ENCODE results near the gene KLF13. TPM values are rescaled to one million over a fixed set of nuclear protein-coding genes. Genes with fewer than 3 reads are reported as not detected.

The KLF13 gene
- total and polyA plus RNA-seq, 2 donors (not counting 1 experiment from before 2014, with no cell fraction given): 65.5 to 140 TPM

DNA sequence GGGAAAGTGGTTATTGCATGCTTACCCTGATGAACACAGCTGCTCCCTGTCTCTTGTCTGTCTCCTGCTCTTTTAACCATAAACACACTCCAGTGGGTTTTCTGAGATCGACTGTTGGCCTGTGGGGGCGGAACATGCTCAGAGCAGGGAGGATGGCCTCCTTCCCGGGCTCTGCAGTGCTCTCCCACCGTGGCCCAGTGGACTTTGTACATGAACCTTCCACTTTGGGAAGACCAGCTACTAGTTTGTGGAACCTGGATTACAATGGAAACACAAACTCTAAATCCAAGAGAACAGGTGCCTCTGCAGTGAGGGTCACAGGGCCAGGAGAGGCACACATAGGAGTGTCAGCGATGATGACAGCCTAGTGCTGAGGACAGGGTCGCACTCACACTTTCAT lies 56.5 kb downstream of the KLF13 start:
- Histone ChIP-seq H4K20me1 (ENCODE audit: control insufficient read depth, insufficient read depth, low read length, poor library complexity, severe bottlenecking) (peaks cover 18% of the 10 kb centered on the region), H3K4me3 (ENCODE audit: control extremely low read depth in 1 of 5, extremely low read depth in 1 of 5, insufficient read depth in 1 of 5, low read depth in 2 of 5, low read length in 4 of 5) (no peak overlapping the region), H2AFZ (ENCODE audit: insufficient read depth, low read depth, low read length, poor library complexity, severe bottlenecking) (no peak overlapping the region), H3K4me1 (ENCODE audit: control insufficient read depth in 2 of 2, insufficient read depth in 2 of 2, low read length in 2 of 2) (peaks cover 11 to 12% of the 10 kb centered on the region in 2 donors), H3K79me2 (ENCODE audit: control insufficient read depth, insufficient read depth, low read length) (peaks cover 5% of the 10 kb centered on the region), H3K4me2 (replicated peaks; ENCODE audit: low read depth, low read length, poor library complexity, severe bottlenecking) (no peak overlapping the region), H3K9ac (ENCODE audit: low read length) (no peak overlapping the region), H3K9me3 (ENCODE audit: control extremely low read depth in 1 of 3, control insufficient read depth in 2 of 3, insufficient read depth in 1 of 3, low read length in 2 of 3) (peaks cover 0 to 8% (median 0%) of the 10 kb centered on the region in 3 donors), H3K27ac (ENCODE audit: low read length in 2 of 2) (no peak overlapping the region), H3K27me3 (replicated peaks in 1 of 4; ENCODE audit: control extremely low read depth in 1 of 4, control insufficient read depth in 3 of 4, insufficient read depth in 4 of 4, low read length in 3 of 4) (no peaks in the 10 kb centered on the region), H3K36me3 (replicated peaks in 1 of 2; ENCODE audit: control extremely low read depth in 1 of 2, control insufficient read depth in 1 of 2, extremely low read depth in 1 of 2, insufficient read depth in 2 of 2, low read length in 1 of 2) (peaks cover 3 to 21% of the 10 kb centered on the region in 2 experiments)
- CTCF ChIA-PET: interaction anchor here (1.5 to 2.3 kb wide), 3 partner anchors 17 to 105 kb away, joined by 4 to 7 read pairs (median 4); no protein-coding TSS in a partner anchor
- Mint-ChIP-seq H3K4me3 (no peak overlapping the region), H3K27ac (no peak overlapping the region), H3K4me1 (peaks cover 27% of the 10 kb centered on the region), H3K27me3 (no peaks in the 10 kb centered on the region), H3K9me3 (ENCODE audit: insufficient read depth) (no peaks in the 10 kb centered on the region)
- DNase-seq (no peak), ATAC-seq (ENCODE audit: low read depth) (no peak)
- intact Hi-C loops (cut with micrococcal nuclease): no loop called here
- WGBS (ENCODE audit: insufficient coverage): 98% methylated on average over 4 of the region's 6 CpGs
- POLR2A ChIA-PET: interaction anchor here (0.6 kb wide), 1 partner anchor 48 kb away, joined by 3 read pairs; no protein-coding TSS in a partner anchor
- TF ChIP-seq CTCF (IDR thresholded peaks at IDR 0.05) (no peak), EZH2 (IDR thresholded peaks at IDR 0.05; ENCODE audit: borderline replicate concordance, insufficient read depth, low read depth, low read length, poor library complexity, severe bottlenecking) (no peak)

DNA sequence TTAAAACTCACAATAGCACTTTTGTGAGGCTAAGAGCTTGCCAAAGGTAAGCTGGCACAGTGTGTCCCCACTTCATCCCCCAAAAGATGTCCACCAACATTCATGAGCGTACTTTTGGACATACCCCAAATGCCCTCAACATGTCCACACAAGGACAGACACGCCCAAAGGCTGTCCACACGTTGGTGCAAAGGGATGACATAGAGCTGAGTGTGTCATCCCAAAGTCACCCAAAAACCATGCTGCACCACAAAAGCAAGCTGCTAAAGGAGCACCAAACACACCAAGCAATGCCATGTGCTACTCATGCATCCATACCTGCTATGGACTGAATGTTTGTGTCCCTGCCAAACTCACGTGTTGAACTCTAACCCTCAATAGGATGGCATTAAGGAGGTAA lies 57.9 kb downstream of the KLF13 start:
- H3K4me2 ChIP-seq (replicated peaks; ENCODE audit: low read depth, low read length, poor library complexity, severe bottlenecking): no peak overlapping the region

More for the DNA sequence above, 57.9 kb downstream of the KLF13 start:
- Mint-ChIP-seq H3K27ac (peak overlapping the region; percentile 37), H3K27me3 (no peaks in the 10 kb centered on the region), H3K9me3 (ENCODE audit: insufficient read depth) (no peaks in the 10 kb centered on the region), H3K4me3 (no peak overlapping the region), H3K4me1 (peaks cover 15% of the 10 kb centered on the region)
- ChIA-PET CTCF (interaction anchor here (1.6 kb wide), 1 partner anchor 50 kb away, joined by 3 read pairs; no protein-coding TSS in a partner anchor), POLR2A (no interaction called here)
- no peak overlapping the region for H2AFZ ChIP-seq (ENCODE audit: insufficient read depth, low read depth, low read length, poor library complexity, severe bottlenecking)
- TF ChIP-seq CTCF (IDR thresholded peaks at IDR 0.05) (no peak), EZH2 (IDR thresholded peaks at IDR 0.05; ENCODE audit: borderline replicate concordance, insufficient read depth, low read depth, low read length, poor library complexity, severe bottlenecking) (no peak)
- no peak for ATAC-seq (ENCODE audit: low read depth)
- no peak overlapping the region for H3K4me3 ChIP-seq (ENCODE audit: control extremely low read depth in 1 of 5, extremely low read depth in 1 of 5, insufficient read depth in 1 of 5, low read depth in 2 of 5, low read length in 4 of 5)
- peaks cover 3 to 8% of the 10 kb centered on the region in 2 experiments for H3K36me3 ChIP-seq (replicated peaks in 1 of 2; ENCODE audit: control extremely low read depth in 1 of 2, control insufficient read depth in 1 of 2, extremely low read depth in 1 of 2, insufficient read depth in 2 of 2, low read length in 1 of 2)
- H3K4me1 ChIP-seq (ENCODE audit: control insufficient read depth in 2 of 2, insufficient read depth in 2 of 2, low read length in 2 of 2): no peaks in the 10 kb centered on the region
- H3K27ac ChIP-seq (ENCODE audit: low read length in 2 of 2): no peak overlapping the region
- peaks cover 0 to 8% (median 0%) of the 10 kb centered on the region in 3 donors for H3K9me3 ChIP-seq (ENCODE audit: control extremely low read depth in 1 of 3, control insufficient read depth in 2 of 3, insufficient read depth in 1 of 3, low read length in 2 of 3)
- H3K27me3 ChIP-seq (replicated peaks in 1 of 4; ENCODE audit: control extremely low read depth in 1 of 4, control insufficient read depth in 3 of 4, insufficient read depth in 4 of 4, low read length in 3 of 4): no peaks in the 10 kb centered on the region
- WGBS (ENCODE audit: insufficient coverage): 100% methylated on average over 2 of the region's 4 CpGs
- H3K79me2 ChIP-seq (ENCODE audit: control insufficient read depth, insufficient read depth, low read length): no peaks in the 10 kb centered on the region
- no peak overlapping the region for H3K9ac ChIP-seq (ENCODE audit: low read length)
- DNase-seq: no peak
- peaks cover 4% of the 10 kb centered on the region for H4K20me1 ChIP-seq (ENCODE audit: control insufficient read depth, insufficient read depth, low read length, poor library complexity, severe bottlenecking)
- intact Hi-C loops (cut with micrococcal nuclease): no loop called here

All from B cell (primary cell).